ENCODE results near the gene MICAL2.

GRCh38 chr11:12273618-12273995 lies 163.2 kb downstream of the MICAL2 start:
- TF ChIP-seq ZBTB7A (IDR thresholded peaks at IDR 0.05; ENCODE audit: low read depth) (no peak), TCF12 (IDR thresholded peaks at IDR 0.05; ENCODE audit: low read depth) (no peak)

All from Ishikawa (cell line).